ENCODE data around the gene IL5RA.

The IL5RA gene

GRCh38 chr3:3065876-3066275, 44.3 kb downstream of the IL5RA start:
- no peak for DNase-seq (ENCODE audit: low read depth in 2 of 2)

GRCh38 chr3:3064297-3064696, 45.9 kb downstream of the IL5RA start:
- no peak for DNase-seq (ENCODE audit: low read depth in 2 of 2)

- DNase-seq (ENCODE audit: low read depth in 2 of 2), result no peak
These were observed 50.5 kb downstream of the IL5RA start for GRCh38 chr3:3059645-3060044.

- no peak for DNase-seq (ENCODE audit: low read depth in 2 of 2)
These were observed 56.2 kb downstream of the IL5RA start for GRCh38 chr3:3053974-3054373.

- no peak for DNase-seq (ENCODE audit: low read depth in 2 of 2)
These were observed 71.8 kb downstream of the IL5RA start for GRCh38 chr3:3038201-3038991.

- no peak for DNase-seq (ENCODE audit: low read depth in 2 of 2)
These were observed 73.0 kb downstream of the IL5RA start for GRCh38 chr3:3037156-3037555.

GRCh38 chr3:3031326-3031725, 78.8 kb downstream of the IL5RA start:
- no peak for DNase-seq (ENCODE audit: low read depth in 2 of 2)

GRCh38 chr3:3027976-3028567, 82.1 kb downstream of the IL5RA start:
- DNase-seq (ENCODE audit: low read depth in 2 of 2), result no peak

GRCh38 chr3:3023111-3023745, 86.9 kb downstream of the IL5RA start:
- no peak for DNase-seq (ENCODE audit: low read depth in 2 of 2)

- no peak for DNase-seq (ENCODE audit: low read depth in 2 of 2)
These were observed 90.0 kb downstream of the IL5RA start for GRCh38 chr3:3020209-3020608.

Measured in stimulated activated CD8-positive, alpha-beta memory T cell treated with anti-CD3 and anti-CD28 coated beads, Interleukin-7, amount 100 ng/mL, for 1 hour (primary cell).